Neutrophil (primary cell): ENCODE measurements around the gene RHBDD2.

ENCODE experiments used
- H3K27ac ChIP-seq: fragments of 200-600 bp; sonication (generic); 2 replicates; pipeline ENCODE4 v1.5.1; 2016; ENCODE audit warnings: mild to moderate bottlenecking, moderate library complexity
- H3K27me3 ChIP-seq: fragments of 200-600 bp; sonication (generic); 2 replicates; pipeline ENCODE4 v1.6.0; 2016; ENCODE audit warnings: mild to moderate bottlenecking
- H3K36me3 ChIP-seq: fragments of 200-600 bp; sonication (generic); 2 replicates; pipeline ENCODE4 v1.5.1; 2017
- H3K4me1 ChIP-seq, 2 experiments: fragments of 200-600 bp in 1 of 2; sonication (generic) in 1 of 2; 1 replicate in 1 of 2; 2 replicates in 1 of 2; pipeline versions ENCODE4 v1.5.1 to v1.6.1; 2013 to 2016; ENCODE audit warnings: low read depth in 1 of 2, low read length in 1 of 2, mild to moderate bottlenecking in 1 of 2, moderate library complexity in 1 of 2; ENCODE audit not compliant: control insufficient read depth in 1 of 2, insufficient read depth in 1 of 2
- H3K4me3 ChIP-seq, 2 experiments: fragments of 200-600 bp in 1 of 2; sonication (generic) in 1 of 2; 1 replicate in 1 of 2; 2 replicates in 1 of 2; pipeline ENCODE4 v1.5.1; 2013 to 2016; ENCODE audit warnings: low read depth in 1 of 2, low read length in 1 of 2, mild to moderate bottlenecking in 1 of 2, moderate library complexity in 1 of 2
- H3K9me3 ChIP-seq: fragments of 200-600 bp; sonication (generic); 2 replicates; pipeline ENCODE4 v1.5.1; 2016
- TF ChIP-seq, protein P1 (sequence below): fragments of 200-600 bp; sonication (generic); IDR thresholded peaks from 2 replicates; pipeline ENCODE4 v1.5.1; 2016; ENCODE audit warnings: antibody characterized with exemption

Gene RHBDD2

DNA sequence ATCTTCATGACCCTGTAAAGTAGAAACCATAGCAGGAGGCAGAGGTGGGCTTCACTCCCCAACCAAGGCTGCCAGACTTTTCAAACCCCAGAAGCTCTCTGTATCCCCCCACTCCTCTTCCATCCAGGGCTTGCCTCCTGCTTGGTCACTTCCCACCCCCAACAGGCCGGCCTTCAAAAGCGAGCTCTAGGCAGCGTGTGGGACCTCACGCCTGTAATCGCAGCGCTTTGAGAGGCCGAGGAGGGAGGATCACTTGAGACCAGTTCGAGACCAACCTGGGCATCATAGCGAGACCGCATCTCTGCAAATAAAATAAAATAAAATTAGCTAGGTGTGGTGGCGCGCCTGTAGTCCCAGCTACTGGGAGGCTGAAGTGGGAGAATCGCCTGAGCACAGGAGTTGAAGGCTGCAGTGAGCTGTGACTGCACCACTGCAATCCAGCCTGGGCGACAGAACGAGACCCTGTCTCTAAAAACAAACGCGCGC, 35.4 kb downstream of the RHBDD2 start:
- Histone ChIP-seq H3K9me3 (no peaks in the 10 kb centered on the region), H3K36me3 (no peaks in the 10 kb centered on the region), H3K27me3 (peaks cover 5% of the 10 kb centered on the region), H3K4me1 (peaks cover 21 to 25% of the 10 kb centered on the region in 2 experiments), H3K27ac (peak overlapping the region; percentile 86), H3K4me3 (peak overlapping the region; percentile 93 to 99)
- TF ChIP-seq, protein P1, sequence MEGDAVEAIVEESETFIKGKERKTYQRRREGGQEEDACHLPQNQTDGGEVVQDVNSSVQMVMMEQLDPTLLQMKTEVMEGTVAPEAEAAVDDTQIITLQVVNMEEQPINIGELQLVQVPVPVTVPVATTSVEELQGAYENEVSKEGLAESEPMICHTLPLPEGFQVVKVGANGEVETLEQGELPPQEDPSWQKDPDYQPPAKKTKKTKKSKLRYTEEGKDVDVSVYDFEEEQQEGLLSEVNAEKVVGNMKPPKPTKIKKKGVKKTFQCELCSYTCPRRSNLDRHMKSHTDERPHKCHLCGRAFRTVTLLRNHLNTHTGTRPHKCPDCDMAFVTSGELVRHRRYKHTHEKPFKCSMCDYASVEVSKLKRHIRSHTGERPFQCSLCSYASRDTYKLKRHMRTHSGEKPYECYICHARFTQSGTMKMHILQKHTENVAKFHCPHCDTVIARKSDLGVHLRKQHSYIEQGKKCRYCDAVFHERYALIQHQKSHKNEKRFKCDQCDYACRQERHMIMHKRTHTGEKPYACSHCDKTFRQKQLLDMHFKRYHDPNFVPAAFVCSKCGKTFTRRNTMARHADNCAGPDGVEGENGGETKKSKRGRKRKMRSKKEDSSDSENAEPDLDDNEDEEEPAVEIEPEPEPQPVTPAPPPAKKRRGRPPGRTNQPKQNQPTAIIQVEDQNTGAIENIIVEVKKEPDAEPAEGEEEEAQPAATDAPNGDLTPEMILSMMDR: no peak

DNA sequence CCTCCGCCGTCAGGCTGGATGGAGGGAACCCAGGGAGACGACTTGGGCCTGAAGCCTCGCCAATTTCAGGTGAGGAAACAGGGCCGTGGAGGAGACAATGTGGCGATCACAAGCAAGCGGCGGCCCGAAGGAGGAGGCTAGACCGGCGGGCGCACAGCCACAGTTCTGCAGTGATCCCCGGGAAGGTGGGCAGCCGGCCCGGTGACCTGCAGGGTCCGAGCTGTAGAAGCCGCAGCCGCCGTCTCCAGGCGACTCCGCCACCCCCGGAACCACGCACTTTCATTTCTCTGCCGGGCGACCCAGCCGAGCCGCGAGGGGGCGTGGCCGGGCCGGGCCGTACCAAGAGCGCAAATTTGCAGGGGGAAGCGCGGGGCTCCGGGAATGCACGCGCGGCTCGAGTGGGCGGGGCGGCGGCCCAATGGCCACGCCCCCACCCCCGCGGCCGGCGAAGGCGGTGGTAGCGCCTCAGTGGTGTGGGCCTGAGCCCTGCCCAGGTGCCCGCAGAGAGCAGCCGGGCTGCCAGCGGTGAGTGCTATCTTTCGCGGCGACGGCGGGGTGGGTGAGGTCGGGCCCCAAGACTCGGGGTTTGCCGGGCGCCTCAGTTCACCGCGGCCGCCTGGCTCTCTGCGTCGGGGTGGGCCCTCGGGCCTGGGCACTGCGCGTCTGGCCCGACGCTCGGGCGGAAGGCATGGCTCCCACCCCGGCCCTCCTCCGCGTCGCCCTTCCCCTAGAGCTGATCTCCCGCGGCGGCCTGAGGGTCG, 36.0 kb downstream of the RHBDD2 start, which contains the start of gene POR:
TSS of gene POR (plus strand) at position 501 of the 761 bp plus-strand sequence. CDS start 38,847 bp downstream, outside the sequence.
- H3K4me3 ChIP-seq: peak within 1 kb of the TSS; percentile 93 to 99
- no peaks in the 10 kb centered on the region for H3K36me3 ChIP-seq
- no peaks in the 10 kb centered on the region for H3K9me3 ChIP-seq
- peaks cover 21 to 25% of the 10 kb centered on the region in 2 experiments for H3K4me1 ChIP-seq
- peaks cover 5% of the 10 kb centered on the region for H3K27me3 ChIP-seq
- TF ChIP-seq, protein P1: peak; percentile 42
- peak within 1 kb of the TSS; percentile 86 for H3K27ac ChIP-seq

DNA sequence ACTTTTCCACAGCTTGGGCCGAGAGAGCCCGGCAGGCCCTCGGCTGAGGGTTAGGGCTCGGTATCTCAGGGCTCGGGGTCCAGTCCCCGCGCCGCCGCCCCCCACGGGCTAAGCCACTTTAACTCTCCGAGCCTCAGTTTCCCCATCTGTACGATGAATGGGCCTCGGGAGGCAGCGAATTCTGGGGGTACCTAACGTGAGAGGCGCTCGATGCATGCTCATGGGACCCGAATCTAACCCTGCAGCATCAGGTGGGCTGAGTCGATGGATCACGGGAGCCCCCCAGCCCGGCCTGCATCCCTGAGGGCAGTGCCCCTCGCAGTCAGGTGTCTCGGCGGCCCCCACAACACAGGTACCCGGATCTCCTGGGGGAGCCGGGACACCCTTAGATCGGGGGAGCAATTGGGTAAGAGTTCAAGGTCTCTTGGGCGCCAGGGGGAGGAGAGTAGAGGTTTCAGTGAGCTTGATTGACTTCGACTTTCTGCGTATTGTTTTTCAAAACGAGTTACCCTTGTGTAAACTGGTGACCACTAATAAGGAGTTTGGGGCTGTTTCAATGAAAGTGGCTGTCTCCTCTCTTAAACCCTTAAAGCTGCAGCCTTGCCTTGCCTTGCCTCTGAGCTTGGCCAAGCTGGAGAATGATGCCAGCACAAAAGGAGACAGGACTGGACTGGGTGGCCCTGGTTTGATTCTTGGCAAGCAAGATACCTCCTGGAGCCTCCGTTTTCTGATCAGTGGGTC, 36.8 kb downstream of the RHBDD2 start:
- H3K36me3 ChIP-seq: peaks cover 1% of the 10 kb centered on the region
- H3K27ac ChIP-seq: peak overlapping the region; percentile 86
- H3K9me3 ChIP-seq: no peaks in the 10 kb centered on the region
- peak overlapping the region; percentile 93 to 99 for H3K4me3 ChIP-seq
- H3K27me3 ChIP-seq: peaks cover 5% of the 10 kb centered on the region
- H3K4me1 ChIP-seq: peaks cover 21 to 25% of the 10 kb centered on the region in 2 experiments
- TF ChIP-seq, protein P1: no peak

DNA sequence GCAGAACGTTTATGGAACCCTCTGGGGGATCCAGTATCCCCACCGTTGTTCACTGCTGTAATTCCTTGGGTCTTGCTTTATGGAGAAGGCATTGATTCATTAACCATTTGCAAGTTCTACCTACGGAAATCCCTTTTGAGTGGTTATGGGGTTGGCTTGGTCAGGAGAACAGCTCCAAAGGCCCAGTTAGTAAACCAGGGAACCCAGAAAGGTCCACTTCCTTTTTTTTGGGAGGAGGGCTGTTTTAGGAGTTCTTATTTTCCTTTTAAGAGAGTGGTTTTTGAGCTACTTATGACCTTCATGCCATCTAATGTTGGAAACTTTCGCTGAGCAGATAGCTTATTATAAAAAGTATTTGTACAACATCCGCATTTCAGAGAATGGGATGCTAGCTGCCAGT, 37.4 kb downstream of the RHBDD2 start:
- peak overlapping the region; percentile 86 for H3K27ac ChIP-seq
- peaks cover under 1% of the 10 kb centered on the region for H3K27me3 ChIP-seq
- peak overlapping the region; percentile 93 to 99 for H3K4me3 ChIP-seq
- peaks cover 21 to 25% of the 10 kb centered on the region in 2 experiments for H3K4me1 ChIP-seq
- no peaks in the 10 kb centered on the region for H3K9me3 ChIP-seq
- TF ChIP-seq, protein P1: no peak
- H3K36me3 ChIP-seq: peaks cover 6% of the 10 kb centered on the region

DNA sequence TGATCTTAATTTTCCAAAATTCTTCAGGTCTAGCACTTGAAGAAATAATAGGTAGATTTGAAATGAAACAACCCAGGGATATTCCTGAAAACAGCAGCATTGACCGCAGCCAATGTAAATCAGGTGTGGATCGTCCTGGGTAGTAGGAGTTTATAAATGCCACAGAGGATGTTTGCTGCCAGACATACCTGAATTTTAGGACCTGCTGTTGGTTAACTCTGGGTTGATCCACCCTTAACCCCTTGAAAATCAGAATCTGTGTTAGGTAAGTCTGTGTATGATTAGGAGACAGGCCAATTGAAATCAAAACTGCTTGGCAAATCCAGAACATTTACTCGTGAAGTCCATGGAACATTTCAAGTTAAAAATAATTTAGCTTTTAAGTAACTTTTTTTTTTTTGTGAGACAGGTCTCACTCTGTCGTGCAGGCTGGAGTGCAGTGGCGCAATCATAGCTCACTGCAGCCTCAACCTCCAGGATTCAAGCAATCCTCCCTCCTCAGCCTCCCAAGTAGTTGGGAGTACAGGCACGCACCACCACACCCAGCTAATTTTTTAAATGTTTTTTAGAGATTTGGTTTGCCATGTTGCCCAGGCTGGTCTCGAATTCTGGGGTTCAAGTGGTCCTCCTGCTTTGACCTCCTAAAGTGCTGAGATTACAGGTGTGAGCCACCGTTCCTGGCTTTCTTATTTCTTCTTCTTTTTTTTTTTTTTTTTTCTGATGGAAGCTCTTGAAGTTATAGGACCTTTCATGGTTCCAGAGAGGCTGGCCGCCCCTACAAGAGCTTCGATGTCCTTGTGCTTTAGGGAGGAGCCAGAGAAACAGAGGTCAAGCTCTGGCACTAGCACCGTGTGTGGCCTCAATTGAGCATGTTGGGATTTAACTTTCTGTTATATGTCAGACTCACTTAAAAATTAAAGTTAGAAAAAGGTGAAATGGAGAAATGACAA, 38.1 kb downstream of the RHBDD2 start:
- H3K4me3 ChIP-seq: peak overlapping the region; percentile 93 to 99
- H3K4me1 ChIP-seq: peaks cover 21 to 25% of the 10 kb centered on the region in 2 experiments
- H3K9me3 ChIP-seq: no peaks in the 10 kb centered on the region
- H3K27me3 ChIP-seq: no peaks in the 10 kb centered on the region
- TF ChIP-seq, protein P1: no peak
- peak overlapping the region; percentile 86 for H3K27ac ChIP-seq
- peaks cover 6% of the 10 kb centered on the region for H3K36me3 ChIP-seq
